ENCODE measurements around the gene ADCY1.

ADCY1 gene

GRCh38 chr7:45649560-45650346 lies 75.6 kb downstream of the ADCY1 start:
- Histone ChIP-seq H3K27me3 (replicated peaks; ENCODE audit: insufficient read depth, low read length) (no peaks in the 10 kb centered on the region), H3K4me2 (ENCODE audit: low read depth, low read length) (no peak overlapping the region), H3K36me3 (replicated peaks; ENCODE audit: insufficient read depth, low read length) (no peaks in the 10 kb centered on the region), H3K4me3 (ENCODE audit: low read length) (no peak overlapping the region), H3K27ac (ENCODE audit: low read length) (no peak overlapping the region), H3K9me2 (replicated peaks; ENCODE audit: insufficient read depth, low read length) (no peaks in the 10 kb centered on the region), H3K9ac (ENCODE audit: low read length) (no peak overlapping the region), H3F3A (ENCODE audit: insufficient read depth, low read length) (no peaks in the 10 kb centered on the region), H4K20me1 (ENCODE audit: insufficient read depth, low read length) (no peaks in the 10 kb centered on the region), H3K9me3 (replicated peaks; ENCODE audit: insufficient read depth, low read length) (no peaks in the 10 kb centered on the region), H3K4me1 (ENCODE audit: low read length) (no peaks in the 10 kb centered on the region), H2AFZ (ENCODE audit: low read length) (no peak overlapping the region), H3K79me2 (ENCODE audit: low read length) (no peaks in the 10 kb centered on the region)
- DNase-seq, result no peak
- TF ChIP-seq CTCF (IDR thresholded peaks at IDR 0.05; ENCODE audit: low read length), result no peak
- TF ChIP-seq EZH2 (optimal IDR thresholded peaks at IDR 0.05; ENCODE audit: low read depth, low read length), result no peak
- TF ChIP-seq EZH2phosphoT487 (IDR thresholded peaks at IDR 0.05; ENCODE audit: low read length), result no peak

- Histone ChIP-seq H3K9ac (ENCODE audit: low read length) (no peak overlapping the region), H3K36me3 (replicated peaks; ENCODE audit: insufficient read depth, low read length) (no peaks in the 10 kb centered on the region), H3K27ac (ENCODE audit: low read length) (no peak overlapping the region), H3K27me3 (replicated peaks; ENCODE audit: insufficient read depth, low read length) (no peaks in the 10 kb centered on the region), H3K9me2 (replicated peaks; ENCODE audit: insufficient read depth, low read length) (no peaks in the 10 kb centered on the region), H2AFZ (ENCODE audit: low read length) (no peak overlapping the region), H3K4me2 (ENCODE audit: low read depth, low read length) (no peak overlapping the region), H3K4me3 (ENCODE audit: low read length) (no peak overlapping the region), H3F3A (ENCODE audit: insufficient read depth, low read length) (no peaks in the 10 kb centered on the region), H3K9me3 (replicated peaks; ENCODE audit: insufficient read depth, low read length) (no peaks in the 10 kb centered on the region), H3K4me1 (ENCODE audit: low read length) (no peaks in the 10 kb centered on the region), H4K20me1 (ENCODE audit: insufficient read depth, low read length) (no peaks in the 10 kb centered on the region), H3K79me2 (ENCODE audit: low read length) (no peaks in the 10 kb centered on the region)
- TF ChIP-seq CTCF (IDR thresholded peaks at IDR 0.05; ENCODE audit: low read length) (no peak), EZH2phosphoT487 (IDR thresholded peaks at IDR 0.05; ENCODE audit: low read length) (no peak), EZH2 (optimal IDR thresholded peaks at IDR 0.05; ENCODE audit: low read depth, low read length) (no peak)
- no peak for DNase-seq
Observed at GRCh38 chr7:45650404-45651394, 76.5 kb downstream of the ADCY1 start.

- H3K9ac ChIP-seq (ENCODE audit: low read length), result no peak overlapping the region
- H3K4me1 ChIP-seq (ENCODE audit: low read length), result no peaks in the 10 kb centered on the region
- no peaks in the 10 kb centered on the region for H3K9me3 ChIP-seq (replicated peaks; ENCODE audit: insufficient read depth, low read length)
- no peaks in the 10 kb centered on the region for H3K36me3 ChIP-seq (replicated peaks; ENCODE audit: insufficient read depth, low read length)
- no peaks in the 10 kb centered on the region for H3K9me2 ChIP-seq (replicated peaks; ENCODE audit: insufficient read depth, low read length)
- TF ChIP-seq EZH2phosphoT487 (IDR thresholded peaks at IDR 0.05; ENCODE audit: low read length), result no peak
- no peak for TF ChIP-seq CTCF (IDR thresholded peaks at IDR 0.05; ENCODE audit: low read length)
- no peak overlapping the region for H3K4me2 ChIP-seq (ENCODE audit: low read depth, low read length)
- H3K27me3 ChIP-seq (replicated peaks; ENCODE audit: insufficient read depth, low read length), result no peaks in the 10 kb centered on the region
- no peaks in the 10 kb centered on the region for H3F3A ChIP-seq (ENCODE audit: insufficient read depth, low read length)
- no peak overlapping the region for H3K4me3 ChIP-seq (ENCODE audit: low read length)
- no peaks in the 10 kb centered on the region for H4K20me1 ChIP-seq (ENCODE audit: insufficient read depth, low read length)
- H3K27ac ChIP-seq (ENCODE audit: low read length), result no peak overlapping the region
- no peak for DNase-seq
- no peaks in the 10 kb centered on the region for H3K79me2 ChIP-seq (ENCODE audit: low read length)
- H2AFZ ChIP-seq (ENCODE audit: low read length), result no peak overlapping the region
Observed at GRCh38 chr7:45651540-45651939, 77.4 kb downstream of the ADCY1 start.
